Measurements from ENCODE around the gene ZNRD2.
"Not testable (repeated sequence)": the region's sequence is repeated elsewhere in the genome, so short reads cannot be mapped to it uniquely, and the experiment has no call there.

The ZNRD2 gene

DNA sequence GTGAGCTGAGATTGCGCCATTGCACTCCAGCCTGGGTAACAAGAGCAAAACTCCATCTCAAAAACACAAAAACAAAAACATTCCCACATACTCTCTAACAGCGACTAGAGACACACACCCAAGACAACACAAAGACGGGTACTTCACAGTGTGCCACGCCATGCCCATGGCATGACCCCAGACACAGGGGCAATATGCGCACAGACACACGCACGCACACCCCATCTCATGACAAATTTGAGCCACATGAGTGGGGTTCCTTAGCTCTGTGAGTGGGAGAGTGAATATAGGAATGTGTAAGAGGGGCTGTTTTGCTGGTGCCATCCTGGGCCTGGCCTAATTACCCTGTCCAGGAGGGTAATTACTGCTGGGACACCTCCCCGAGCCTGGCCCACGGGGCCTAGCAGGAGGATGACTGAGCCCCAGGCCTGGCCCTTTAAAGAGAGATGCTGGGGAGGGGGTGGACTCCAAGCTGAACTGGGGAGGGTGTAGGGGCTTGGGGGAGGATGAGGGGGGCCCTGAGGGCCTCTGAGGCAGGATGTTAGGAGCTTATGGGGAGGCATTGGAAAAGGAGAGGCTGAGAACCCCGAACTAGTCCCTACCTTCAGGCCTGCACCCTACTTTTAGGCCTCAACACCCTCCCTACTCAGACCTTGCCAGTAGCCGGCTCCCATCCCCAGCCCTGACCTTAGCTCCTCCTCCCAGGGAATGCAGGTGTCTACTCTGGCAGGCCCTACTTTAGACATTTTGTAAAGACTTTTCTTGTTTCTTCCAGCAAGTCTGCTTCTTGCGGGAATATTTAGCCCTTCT lies 13.6 kb upstream of the ZNRD2 start:
- DNase-seq, result no peak

DNA sequence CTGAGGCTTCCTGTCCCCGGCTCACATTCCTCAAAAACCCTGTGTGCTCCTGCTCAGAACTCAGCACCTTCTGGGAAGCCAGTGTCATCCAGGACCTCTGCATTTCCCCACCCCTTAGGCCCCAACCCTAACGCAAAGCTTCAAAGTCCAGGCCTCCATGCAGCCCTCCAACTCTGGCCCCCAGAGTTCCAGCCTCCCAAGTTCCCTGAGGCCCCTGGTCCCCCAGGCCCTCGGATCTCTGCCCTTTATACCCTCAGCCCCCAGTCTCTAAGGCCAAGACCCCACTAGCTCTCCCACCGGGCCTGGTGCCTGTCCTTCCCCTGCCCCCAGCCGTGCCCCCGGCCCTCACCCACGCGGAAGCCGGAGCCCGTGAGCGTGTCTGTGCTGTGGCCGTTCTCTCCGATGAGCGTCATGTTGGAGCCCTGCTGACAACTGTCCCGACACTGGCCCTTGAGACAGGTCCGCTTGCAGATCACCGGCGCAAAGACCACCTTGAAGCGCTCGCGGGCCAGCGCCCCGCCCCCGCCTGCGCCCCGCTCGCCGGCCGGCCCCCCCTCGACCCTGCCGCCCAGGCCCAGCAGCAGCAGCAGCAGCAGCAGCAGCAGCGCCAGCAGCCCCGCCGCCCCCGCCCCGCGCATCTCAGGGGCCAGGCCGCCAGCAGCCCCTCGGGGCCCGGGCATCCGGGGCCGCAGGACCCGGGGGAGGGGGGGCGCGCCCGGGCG lies 12.8 kb upstream of the ZNRD2 start:
- peak in 1 of 2 experiments; percentile 45 for DNase-seq

GRCh38 chr11:65558002-65558929 lies 12.0 kb upstream of the ZNRD2 start, which contains the start of gene LTBP3:
Gene LTBP3 (minus strand): TSS chr11:65558359. CDS start chr11:65557959, 400 bp downstream.
- DNase-seq, result peak; percentile 56 to 64

DNA sequence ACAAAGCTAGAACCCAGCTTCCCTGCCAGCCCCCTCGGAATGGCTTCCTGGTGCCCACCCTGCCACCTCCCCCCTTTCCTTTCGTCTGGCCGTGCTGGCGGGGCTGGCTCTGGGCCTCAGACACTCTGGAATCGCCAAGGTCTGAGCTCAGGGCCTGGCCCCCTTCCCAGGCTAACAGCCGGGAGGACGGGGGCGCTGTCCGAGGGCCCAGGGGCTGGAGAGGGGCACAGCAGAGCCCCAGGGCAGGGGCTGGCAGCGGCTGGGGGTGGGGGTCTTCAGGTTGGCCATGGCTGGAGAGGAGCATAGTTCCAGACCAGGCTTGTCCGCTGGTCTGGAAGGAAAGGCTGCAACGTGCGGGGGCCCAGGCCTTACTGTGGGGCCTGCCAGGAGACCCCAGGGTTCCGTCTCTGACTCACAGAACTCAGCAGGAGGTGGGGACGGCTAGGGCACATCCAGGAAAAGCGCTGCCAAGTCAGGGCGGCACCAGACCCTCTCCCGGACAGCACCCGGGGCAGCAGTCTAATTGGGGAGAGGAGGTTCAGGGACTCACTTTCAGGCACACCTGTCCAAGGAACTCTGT lies 11.3 kb upstream of the ZNRD2 start:
- no peak for DNase-seq

DNA sequence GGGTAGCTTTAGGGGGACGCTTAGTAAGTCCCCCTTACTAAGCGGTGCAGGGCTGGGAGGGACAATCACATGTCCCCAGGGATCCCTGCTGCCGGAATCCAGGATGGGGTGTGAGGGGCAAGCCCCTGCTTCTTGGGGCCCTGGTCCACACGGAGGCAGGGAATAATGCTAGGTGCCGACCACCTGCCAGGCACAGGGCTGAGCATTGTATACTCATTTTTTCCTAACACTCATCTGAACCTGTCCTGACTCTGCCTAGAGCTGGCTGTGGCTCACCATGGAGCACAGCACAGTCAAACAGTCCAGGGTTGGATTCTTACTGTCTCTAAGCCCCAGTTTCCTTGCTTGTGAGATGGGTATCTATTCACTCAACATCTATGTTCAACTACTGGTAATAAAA lies 10.7 kb upstream of the ZNRD2 start:
- DNase-seq, result peak in 1 of 2 experiments; percentile 43

DNA sequence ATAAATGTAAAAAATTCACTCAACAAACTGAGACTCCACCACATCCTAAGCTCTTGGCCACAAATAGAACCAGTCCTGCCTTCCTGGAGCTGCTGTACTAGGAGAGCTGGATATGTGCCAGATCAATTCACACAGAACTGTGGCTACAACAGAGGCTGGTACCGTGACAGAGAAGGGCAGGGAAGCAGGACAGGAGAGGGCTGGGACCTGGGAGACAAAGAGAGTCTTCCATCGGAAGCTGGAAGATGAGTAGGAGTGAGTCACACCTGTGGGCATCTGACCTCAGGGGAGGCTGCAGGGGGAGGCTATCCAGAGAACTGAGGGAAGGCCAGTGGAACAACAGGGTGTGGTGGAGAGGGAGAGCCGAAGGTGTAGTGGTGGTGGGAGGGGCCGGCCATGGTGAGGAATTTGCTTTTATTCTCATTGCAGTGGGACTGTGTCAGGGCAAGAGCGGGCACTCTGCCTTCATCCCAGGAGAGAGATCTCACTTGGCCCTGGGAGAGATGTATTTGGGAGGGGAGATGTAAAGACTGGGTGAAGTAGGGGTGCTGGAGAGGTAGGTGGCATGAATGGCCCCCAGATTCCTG lies 10.2 kb upstream of the ZNRD2 start:
- no peak for DNase-seq

DNA sequence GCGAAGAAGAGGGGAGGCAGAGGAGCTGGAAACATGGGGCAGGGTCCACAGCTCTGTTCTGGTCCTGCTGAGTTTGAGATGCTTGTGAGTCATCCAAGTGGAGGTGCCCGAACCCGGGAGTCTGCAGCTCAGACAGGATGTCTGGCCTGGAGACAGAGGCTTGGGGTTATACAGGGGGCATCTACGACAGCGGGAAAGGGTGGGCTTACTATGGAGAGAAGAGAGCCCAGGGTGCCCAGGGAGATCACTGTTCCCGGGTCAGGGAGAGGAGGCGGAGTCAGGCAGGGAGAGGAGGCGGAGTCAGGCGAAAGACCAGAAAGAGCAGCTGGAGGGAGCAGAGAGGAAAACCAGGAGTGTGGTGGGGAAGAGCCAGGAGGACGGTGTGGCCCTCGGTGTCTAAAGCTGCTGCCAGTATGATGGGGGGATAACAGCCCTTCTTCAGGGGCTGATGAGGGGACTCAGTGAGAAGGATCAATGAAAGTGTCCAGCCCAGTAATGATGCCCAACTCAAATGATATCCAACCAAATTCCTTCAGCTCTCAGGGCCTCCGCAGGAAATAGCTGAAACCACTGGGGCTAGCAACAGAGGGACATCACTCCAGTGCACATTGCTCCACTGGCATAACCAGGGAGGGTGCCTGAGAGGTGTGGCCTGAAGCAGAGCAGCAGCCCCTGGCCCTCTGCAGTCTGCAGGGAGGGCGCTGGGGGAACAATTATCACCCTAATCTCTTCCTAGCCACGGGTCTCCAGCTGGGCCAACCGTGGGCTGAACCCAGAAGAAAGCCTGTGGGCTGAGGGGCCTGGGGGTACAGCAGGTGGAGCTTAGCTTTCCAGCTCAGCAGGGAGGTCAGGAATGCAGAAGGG lies 9.5 kb upstream of the ZNRD2 start:
- DNase-seq, result no peak

DNA sequence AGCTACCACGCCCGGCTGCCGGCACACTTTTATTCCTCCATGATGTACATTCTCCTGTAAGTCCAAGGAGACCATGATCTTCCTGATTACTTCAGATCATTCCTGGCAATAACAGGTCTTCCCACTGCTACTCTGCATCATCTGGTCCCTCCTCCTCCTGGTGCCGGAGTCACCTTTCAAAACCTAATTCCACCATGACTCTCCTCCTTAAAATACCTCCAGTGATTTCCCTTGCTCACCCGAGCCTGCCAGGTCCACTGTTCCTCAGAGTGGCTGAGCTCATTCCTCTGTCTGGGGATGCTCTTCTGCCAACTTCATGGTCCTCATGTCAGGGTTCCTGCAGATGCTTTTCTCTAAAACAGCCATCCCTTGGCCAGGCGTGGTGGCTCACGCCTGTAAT lies 8.3 kb upstream of the ZNRD2 start:
- DNase-seq, result no peak

GRCh38 chr11:65562788-65563187 lies 7.5 kb upstream of the ZNRD2 start:
- no peak for DNase-seq

GRCh38 chr11:65563601-65564000 lies 6.7 kb upstream of the ZNRD2 start:
- DNase-seq, result no peak

- DNase-seq, result not testable (repeated sequence)
Observed at GRCh38 chr11:65564879-65565559, 5.3 kb upstream of the ZNRD2 start.

GRCh38 chr11:65565624-65566453 lies 4.4 kb upstream of the ZNRD2 start:
- DNase-seq, result no peak

- no peak for DNase-seq
Observed at GRCh38 chr11:65569164-65569972, 909 bp upstream of the ZNRD2 start.

- no peak for DNase-seq
Observed at GRCh38 chr11:65571420-65571819, 1.1 kb downstream of the ZNRD2 start.

DNA sequence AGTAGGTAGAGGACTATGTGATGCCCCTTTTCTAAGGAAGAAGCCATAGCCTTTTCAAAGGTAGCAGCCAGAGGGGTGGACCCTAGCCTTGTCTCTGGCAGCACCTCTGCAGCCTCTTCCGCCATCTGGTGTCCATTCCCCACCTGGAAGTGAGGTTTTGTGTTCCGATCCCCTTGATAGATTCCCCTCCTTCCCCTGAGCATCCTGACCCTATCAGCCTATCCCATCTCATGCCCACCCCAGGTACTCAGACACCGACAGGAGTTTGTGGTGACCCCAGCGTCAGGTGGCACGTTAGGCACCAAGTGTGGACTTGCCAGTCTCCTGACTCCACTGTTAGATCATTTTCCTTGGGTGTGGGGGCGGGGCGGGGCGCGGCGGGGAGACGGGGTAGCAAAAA lies 1.7 kb downstream of the ZNRD2 start:
- peak in 1 of 2 experiments; percentile 42 for DNase-seq

- DNase-seq, result peak; percentile 93 to 95
Observed at GRCh38 chr11:65572356-65573051, 2.2 kb downstream of the ZNRD2 start, which contains the start of gene FAM89B. Gene FAM89B (plus strand): TSS chr11:65572538. CDS start chr11:65572670, 132 bp downstream.

GRCh38 chr11:65573391-65574079 lies 3.3 kb downstream of the ZNRD2 start:
- no peak for DNase-seq
